GM11168 (cell line): ENCODE results near the gene IP6K2.
"Not testable (repeated sequence)": the region's sequence is repeated elsewhere in the genome, so short reads cannot be mapped to it uniquely, and the experiment has no call there.

Source experiments
- in situ Hi-C: fragments of 300-500 bp; cut with MboI; formaldehyde crosslinking; loops from one replicate; pipeline ENCODE4 v1.12.0; 2022; ENCODE audit warnings: low sequenced_read_pairs; ENCODE audit not compliant: unreplicated experiment

Gene IP6K2

GRCh38 chr3:48716982-48717746 lies at the start of gene IP6K2:
TSS of gene IP6K2 (minus strand) at chr3:48717221. CDS start at chr3:48695291, 21,930 bp downstream.
- in situ Hi-C loops, result no loop called here

- in situ Hi-C loops, result no loop called here
Observed at GRCh38 chr3:48765376-48765775, 48.4 kb upstream of the IP6K2 start.

GRCh38 chr3:48762816-48763215 lies 45.8 kb upstream of the IP6K2 start:
- in situ Hi-C loops, result no loop called here

GRCh38 chr3:48759991-48760540 lies 43.0 kb upstream of the IP6K2 start:
- in situ Hi-C loops, result not testable (repeated sequence)

GRCh38 chr3:48759531-48759930 lies 42.5 kb upstream of the IP6K2 start:
- in situ Hi-C loops, result not testable (repeated sequence)

- in situ Hi-C loops, result no loop called here
Observed at GRCh38 chr3:48759071-48759470, 42.0 kb upstream of the IP6K2 start.

- in situ Hi-C loops, result no loop called here
Observed at GRCh38 chr3:48756640-48757039, 39.6 kb upstream of the IP6K2 start.

- in situ Hi-C loops, result no loop called here
Observed at GRCh38 chr3:48750856-48751255, 33.8 kb upstream of the IP6K2 start.

- in situ Hi-C loops, result loop anchor here (10.0 kb wide), 1 partner anchor 206 kb away; no protein-coding TSS in a partner anchor
Observed at GRCh38 chr3:48748754-48749153, 31.7 kb upstream of the IP6K2 start.

- in situ Hi-C loops, result loop anchor here (10.0 kb wide), 1 partner anchor 207 kb away; no protein-coding TSS in a partner anchor
Observed at GRCh38 chr3:48747706-48748105, 30.7 kb upstream of the IP6K2 start.

GRCh38 chr3:48747015-48747615 lies 30.1 kb upstream of the IP6K2 start:
- in situ Hi-C loops, result loop anchor here (10.0 kb wide), 1 partner anchor 208 kb away; no protein-coding TSS in a partner anchor

GRCh38 chr3:48743773-48744172 lies 26.8 kb upstream of the IP6K2 start:
- in situ Hi-C loops, result loop anchor here (10.0 kb wide), 1 partner anchor 211 kb away; no protein-coding TSS in a partner anchor

GRCh38 chr3:48741226-48741625 lies 24.2 kb upstream of the IP6K2 start:
- in situ Hi-C loops, result loop anchor here (10.0 kb wide), 1 partner anchor 214 kb away; no protein-coding TSS in a partner anchor

GRCh38 chr3:48739955-48740823 lies 23.2 kb upstream of the IP6K2 start:
- in situ Hi-C loops, result loop anchor here (10.0 kb wide), 1 partner anchor 215 kb away; no protein-coding TSS in a partner anchor

- in situ Hi-C loops, result no loop called here
Observed at GRCh38 chr3:48739617-48739954, 22.6 kb upstream of the IP6K2 start.

GRCh38 chr3:48738926-48739616 lies 22.1 kb upstream of the IP6K2 start:
- in situ Hi-C loops, result no loop called here

- in situ Hi-C loops, result no loop called here
Observed at GRCh38 chr3:48738144-48738536, 21.1 kb upstream of the IP6K2 start.

- in situ Hi-C loops, result not testable (repeated sequence)
Observed at GRCh38 chr3:48735075-48735767, 18.2 kb upstream of the IP6K2 start.

GRCh38 chr3:48734541-48734940 lies 17.5 kb upstream of the IP6K2 start:
- in situ Hi-C loops, result not testable (repeated sequence)
